Neural progenitor cell (in vitro differentiated cells): ENCODE measurements around the gene FBXO40.

Source experiments
- CTCF ChIP-seq: fragments of 200-600 bp; sonication (generic); IDR thresholded peaks from 2 replicates; pipeline ENCODE4 v1.5.1; 2017; ENCODE audit warnings: antibody characterized with exemption, mild to moderate bottlenecking
- EZH2 ChIP-seq: fragments of 200-600 bp; sonication (generic); IDR thresholded peaks from 2 replicates; pipeline ENCODE4 v1.6.1; 2017; ENCODE audit warnings: antibody characterized with exemption, mild to moderate bottlenecking, moderate library complexity
- EZH2phosphoT487 ChIP-seq: fragments of 200-600 bp; sonication (generic); IDR thresholded peaks from 2 replicates; pipeline ENCODE4 v1.6.1; 2017; ENCODE audit warnings: antibody characterized with exemption

DNA sequence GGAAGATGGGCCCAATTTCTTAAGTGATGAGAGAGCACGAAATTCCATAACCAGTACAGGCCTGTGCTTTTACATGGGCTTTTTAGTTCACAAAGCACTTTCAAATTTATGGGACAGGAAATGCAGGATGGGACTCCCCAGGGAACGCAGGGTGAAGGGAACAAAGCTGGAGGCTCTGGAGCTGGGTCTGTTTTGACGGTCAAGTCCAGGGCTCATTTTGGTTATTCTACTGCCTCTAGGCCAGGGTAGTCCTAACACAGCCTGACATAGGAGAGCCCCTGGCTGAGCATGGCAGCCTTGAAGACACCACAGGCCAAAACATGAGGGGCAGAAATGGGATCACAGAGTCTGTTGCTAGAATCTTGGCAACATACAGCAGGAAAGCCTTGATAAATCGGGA lies 34.0 kb downstream of the FBXO40 start:
- TF ChIP-seq CTCF (no peak), EZH2 (no peak), EZH2phosphoT487 (no peak)
